NT2/D1 (cell line): ENCODE results near the gene STXBP6.

Source experiments
- YY1 ChIP-seq: IDR thresholded peaks from 2 replicates; pipeline ENCODE4 v1.6.1; 2011; ENCODE audit not compliant: insufficient read length, insufficient read depth
- ZNF274 ChIP-seq: IDR thresholded peaks from 2 replicates; pipeline ENCODE4 v1.6.1; 2011; ENCODE audit warnings: mild to moderate bottlenecking, low read depth, low read length

DNA sequence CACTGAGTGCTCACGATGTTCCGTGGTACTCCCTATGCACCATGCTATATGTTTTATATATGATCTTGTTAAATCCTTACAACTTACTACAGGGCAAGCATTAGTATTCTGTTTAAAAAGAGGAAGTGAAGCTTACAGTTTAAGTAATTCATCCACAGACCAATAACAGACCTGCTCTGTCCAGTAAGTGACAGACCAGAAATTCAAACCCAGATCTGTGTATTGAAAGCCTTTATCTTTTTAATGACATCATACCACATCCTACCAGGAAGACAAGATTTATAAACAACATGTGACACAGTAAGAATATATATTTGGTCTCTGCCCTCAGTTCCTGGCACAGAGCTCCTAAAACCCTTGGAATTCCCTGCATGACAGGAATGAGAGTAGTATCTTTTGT is 206.5 kb downstream of the STXBP6 start:
- TF ChIP-seq YY1 (no peak), ZNF274 (no peak)
